Osteoblast (primary cell): ENCODE measurements around the gene VPS16. TPM values are rescaled to one million over a fixed set of nuclear protein-coding genes. Genes with fewer than 3 reads are reported as not detected.
A peak's percentile ranks its signal among the peaks of the same experiment; 100 is the strongest.

Experiments used
- DNase-seq: peaks from one replicate; pipeline ENCODE4 v3.0.0; 2011; ENCODE audit warnings: low spot score, mixed read lengths; ENCODE audit not compliant: insufficient read length; ENCODE audit errors: missing footprints
- H2AFZ ChIP-seq: 2 replicates; pipeline ENCODE4 v1.6.0; 2011; ENCODE audit warnings: mild to moderate bottlenecking, low read length
- H3K27ac ChIP-seq: 2 replicates; pipeline ENCODE4 v1.5.1; 2011; ENCODE audit warnings: mild to moderate bottlenecking, low read depth, low read length, moderate library complexity
- H3K27me3 ChIP-seq: 2 replicates; pipeline ENCODE4 v1.6.0; 2012; ENCODE audit warnings: mild to moderate bottlenecking, control low read depth, inconsistent platforms, low read length, moderate library complexity; ENCODE audit not compliant: insufficient read depth
- H3K36me3 ChIP-seq: 2 replicates; pipeline ENCODE4 v1.5.1; 2011; ENCODE audit warnings: mild to moderate bottlenecking, low read length, control low read depth, moderate library complexity; ENCODE audit not compliant: insufficient read depth
- H3K4me1 ChIP-seq: 2 replicates; pipeline ENCODE4 v1.5.1; 2011; ENCODE audit warnings: mild to moderate bottlenecking, low read length, control low read depth, moderate library complexity; ENCODE audit not compliant: insufficient read depth
- H3K4me2 ChIP-seq: 2 replicates; pipeline ENCODE4 v1.6.0; 2011; ENCODE audit warnings: mild to moderate bottlenecking, low read length; ENCODE audit not compliant: insufficient read depth
- H3K4me3 ChIP-seq: fragments of 200-600 bp; sonication (generic); 3 replicates; pipeline ENCODE4 v1.5.1; 2012; ENCODE audit warnings: mild to moderate bottlenecking, low read length, inconsistent platforms; ENCODE audit not compliant: insufficient read depth
- H3K79me2 ChIP-seq: 2 replicates; pipeline ENCODE4 v1.6.0; 2012; ENCODE audit warnings: mild to moderate bottlenecking, low read length, control low read depth, inconsistent platforms; ENCODE audit not compliant: insufficient read depth
- H3K9me3 ChIP-seq: 2 replicates; pipeline ENCODE4 v1.5.1; 2011; ENCODE audit warnings: low read depth, low read length, control low read depth
- H4K20me1 ChIP-seq: 2 replicates; pipeline ENCODE4 v1.6.0; 2012; ENCODE audit warnings: mild to moderate bottlenecking, low read length, control low read depth; ENCODE audit not compliant: insufficient read depth
- total RNA-seq: library from RNA; depleted of rRNA; stranded (reverse); fragments of >200 nt; gene quantifications from 2 replicates; pipeline ENCODE4 v1.2.3, GENCODE V29; 2012
- TF ChIP-seq, protein P1 (sequence below): IDR thresholded peaks from 2 replicates; pipeline ENCODE4 v1.5.1; 2011; ENCODE audit warnings: mild to moderate bottlenecking, low read depth, low read length, moderate library complexity; ENCODE audit errors: extremely low read depth

The VPS16 gene
- total RNA-seq, 1 donor: 36.2 TPM

DNA sequence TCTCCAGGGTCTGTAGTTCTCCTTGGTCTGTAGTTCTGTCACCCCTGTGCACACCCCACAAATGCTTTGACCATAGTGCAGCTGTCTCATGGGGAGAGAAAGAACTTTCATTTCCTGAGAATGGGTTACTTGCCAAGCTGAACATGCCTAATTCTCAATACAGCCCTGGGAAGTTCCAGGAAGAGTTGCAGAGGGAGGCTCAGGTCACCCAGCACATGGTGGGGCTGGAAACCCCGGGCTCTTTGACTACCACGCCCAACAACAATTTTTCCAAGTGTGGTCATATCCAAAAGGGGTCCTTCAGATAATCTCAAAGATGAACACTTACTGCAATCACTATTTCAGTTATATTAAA is 30.5 kb downstream of the VPS16 start:
- Histone ChIP-seq H3K27me3 (no peaks in the 10 kb centered on the region), H4K20me1 (peaks cover 16% of the 10 kb centered on the region), H3K4me2 (no peak overlapping the region), H2AFZ (no peak overlapping the region), H3K27ac (peak overlapping the region; percentile 24), H3K79me2 (peaks cover 25% of the 10 kb centered on the region), H3K4me1 (peaks cover 33% of the 10 kb centered on the region), H3K36me3 (peaks cover 10% of the 10 kb centered on the region), H3K9me3 (no peaks in the 10 kb centered on the region), H3K4me3 (no peak overlapping the region)
- TF ChIP-seq, protein P1, sequence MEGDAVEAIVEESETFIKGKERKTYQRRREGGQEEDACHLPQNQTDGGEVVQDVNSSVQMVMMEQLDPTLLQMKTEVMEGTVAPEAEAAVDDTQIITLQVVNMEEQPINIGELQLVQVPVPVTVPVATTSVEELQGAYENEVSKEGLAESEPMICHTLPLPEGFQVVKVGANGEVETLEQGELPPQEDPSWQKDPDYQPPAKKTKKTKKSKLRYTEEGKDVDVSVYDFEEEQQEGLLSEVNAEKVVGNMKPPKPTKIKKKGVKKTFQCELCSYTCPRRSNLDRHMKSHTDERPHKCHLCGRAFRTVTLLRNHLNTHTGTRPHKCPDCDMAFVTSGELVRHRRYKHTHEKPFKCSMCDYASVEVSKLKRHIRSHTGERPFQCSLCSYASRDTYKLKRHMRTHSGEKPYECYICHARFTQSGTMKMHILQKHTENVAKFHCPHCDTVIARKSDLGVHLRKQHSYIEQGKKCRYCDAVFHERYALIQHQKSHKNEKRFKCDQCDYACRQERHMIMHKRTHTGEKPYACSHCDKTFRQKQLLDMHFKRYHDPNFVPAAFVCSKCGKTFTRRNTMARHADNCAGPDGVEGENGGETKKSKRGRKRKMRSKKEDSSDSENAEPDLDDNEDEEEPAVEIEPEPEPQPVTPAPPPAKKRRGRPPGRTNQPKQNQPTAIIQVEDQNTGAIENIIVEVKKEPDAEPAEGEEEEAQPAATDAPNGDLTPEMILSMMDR: no peak
- peak; percentile 53 for DNase-seq

DNA sequence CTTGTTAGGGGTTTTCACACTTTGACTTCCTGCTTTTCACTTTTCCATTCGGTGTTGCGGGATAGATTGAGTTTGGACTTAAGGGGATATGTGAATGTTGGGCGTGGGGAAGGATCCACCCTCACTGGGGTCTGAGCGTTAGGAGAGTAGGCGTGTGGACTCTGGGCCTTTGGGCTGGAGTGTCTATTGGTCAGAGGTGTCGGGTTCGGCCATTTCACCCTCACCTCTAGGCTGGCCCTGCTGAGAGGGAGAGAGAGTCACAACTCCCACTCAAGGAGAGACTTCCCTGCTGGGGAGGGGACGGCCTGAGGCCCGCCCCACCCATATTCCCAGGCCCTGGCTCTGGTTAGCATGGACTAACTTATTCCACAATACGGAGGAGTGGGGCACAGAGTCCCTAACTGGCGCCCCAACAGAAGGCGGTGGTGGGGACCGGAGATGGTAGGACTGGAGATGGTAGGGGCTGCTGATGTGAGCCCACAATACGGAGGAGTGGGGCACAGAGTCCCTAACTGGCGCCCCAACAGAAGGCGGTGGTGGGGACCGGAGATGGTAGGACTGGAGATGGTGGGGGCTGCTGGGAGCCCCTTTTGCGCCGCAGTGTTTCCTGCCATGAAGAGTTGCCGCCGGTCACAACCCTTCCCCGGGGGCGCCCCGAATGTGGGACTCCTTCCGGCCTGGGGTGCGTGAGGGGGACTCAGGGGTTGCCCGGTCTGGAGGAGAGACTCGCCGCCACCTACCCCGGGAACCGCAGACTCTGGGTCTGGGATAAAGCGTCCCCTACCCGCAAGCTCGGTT is 31.3 kb downstream of the VPS16 start:
- Histone ChIP-seq H3K27me3 (no peaks in the 10 kb centered on the region), H3K27ac (no peak overlapping the region), H3K4me2 (peak overlapping the region; percentile 79), H3K79me2 (peaks cover 33% of the 10 kb centered on the region), H3K9me3 (no peaks in the 10 kb centered on the region), H4K20me1 (peaks cover 22% of the 10 kb centered on the region), H3K4me3 (peak overlapping the region; percentile 93), H2AFZ (peak overlapping the region; percentile 85), H3K36me3 (peaks cover 2% of the 10 kb centered on the region), H3K4me1 (peaks cover 33% of the 10 kb centered on the region)
- TF ChIP-seq, protein P1: no peak
- peak; percentile 45 for DNase-seq

DNA sequence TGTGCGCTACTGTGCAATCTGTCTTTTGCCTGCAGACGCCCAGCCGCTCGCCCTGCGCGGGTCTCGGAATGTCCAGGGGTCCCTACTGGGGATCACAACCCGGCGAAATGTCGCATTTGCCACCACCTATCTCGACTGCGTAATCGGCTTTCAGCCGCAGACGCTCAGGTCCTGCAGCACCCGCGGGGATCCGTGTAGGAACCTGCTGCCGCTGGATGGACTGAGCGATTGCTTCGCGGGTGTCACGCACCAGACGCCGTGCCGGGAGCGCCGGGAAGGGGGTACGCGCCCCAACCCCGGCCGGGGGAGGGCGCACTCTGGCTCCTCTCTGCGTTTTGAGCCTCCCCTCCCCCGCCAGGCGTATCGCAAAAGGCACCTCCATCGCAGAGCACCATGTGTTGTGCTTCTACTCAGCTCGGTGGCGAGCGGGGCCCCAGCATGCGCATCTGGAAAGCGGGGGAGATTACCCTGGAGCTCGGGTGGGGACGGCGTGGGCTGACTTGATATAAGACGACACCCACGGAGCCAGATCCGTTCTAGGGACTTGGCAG is 32.0 kb downstream of the VPS16 start:
- peaks cover 39% of the 10 kb centered on the region for H3K79me2 ChIP-seq
- peak overlapping the region; percentile 85 for H2AFZ ChIP-seq
- peaks cover 23% of the 10 kb centered on the region for H4K20me1 ChIP-seq
- peak; percentile 85 for DNase-seq
- TF ChIP-seq, protein P1: peak; percentile 30
- no peak overlapping the region for H3K27ac ChIP-seq
- H3K9me3 ChIP-seq: no peaks in the 10 kb centered on the region
- peak overlapping the region; percentile 93 for H3K4me3 ChIP-seq
- no peaks in the 10 kb centered on the region for H3K36me3 ChIP-seq
- peak overlapping the region; percentile 79 for H3K4me2 ChIP-seq
- peaks cover 33% of the 10 kb centered on the region for H3K4me1 ChIP-seq
- H3K27me3 ChIP-seq: no peaks in the 10 kb centered on the region

DNA sequence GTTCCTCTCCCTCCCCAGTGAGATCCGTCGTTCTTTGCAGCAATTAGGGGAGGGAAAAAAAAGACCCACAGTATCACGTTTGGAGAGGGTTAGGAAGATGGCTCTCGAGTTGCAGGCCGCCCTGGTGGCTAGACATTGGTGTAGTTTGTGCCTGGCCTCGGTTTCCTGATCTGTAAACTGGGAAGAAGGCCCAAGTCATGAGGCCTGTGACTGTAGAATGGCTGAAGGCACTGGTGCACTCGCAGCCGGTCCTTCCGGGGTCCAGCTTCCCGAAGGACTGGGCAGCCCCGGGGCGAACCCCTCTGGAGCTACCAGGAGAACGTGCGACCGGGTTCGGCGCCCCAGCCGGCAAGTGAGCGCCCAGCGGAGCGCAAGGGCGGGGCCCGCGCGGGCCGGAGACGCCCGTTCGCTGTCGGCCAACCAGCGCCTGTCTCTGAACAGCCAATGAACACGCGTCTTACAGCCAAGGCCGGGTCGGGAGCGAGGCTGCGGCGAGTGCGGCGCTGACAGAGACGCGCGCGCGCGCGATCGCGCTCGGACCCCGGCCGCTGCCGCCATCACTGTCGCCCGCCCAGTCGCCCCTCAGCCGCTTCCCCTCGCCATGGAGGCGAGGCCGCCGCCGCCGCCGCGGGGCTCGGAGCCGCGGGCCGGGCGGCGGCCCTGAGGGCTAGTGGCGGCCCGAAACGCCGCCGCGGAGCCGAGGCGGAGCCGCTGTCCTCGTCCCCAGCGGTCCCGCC is 32.6 kb downstream of the VPS16 start, which contains the start of gene PTPRA:
Gene PTPRA, plus strand, starts transcription at position 472 of the 737 bp plus-strand sequence. CDS start 90,797 bp downstream, outside the sequence.
- Histone ChIP-seq H3K36me3 (no peaks in the 10 kb centered on the region), H2AFZ (peak within 1 kb of the TSS; percentile 85), H3K4me2 (peak within 1 kb of the TSS; percentile 83), H4K20me1 (peaks cover 23% of the 10 kb centered on the region), H3K79me2 (peaks cover 39% of the 10 kb centered on the region), H3K27ac (peak within 1 kb of the TSS; percentile 3), H3K9me3 (no peaks in the 10 kb centered on the region), H3K4me3 (peak within 1 kb of the TSS; percentile 93), H3K27me3 (no peaks in the 10 kb centered on the region), H3K4me1 (peaks cover 33% of the 10 kb centered on the region)
- TF ChIP-seq, protein P1: no peak
- peak; percentile 99 for DNase-seq
